Thoracic aorta (tissue), 2 donors: ENCODE data around the gene PADI6. TPM values are rescaled to one million over a fixed set of nuclear protein-coding genes. Genes with fewer than 3 reads are reported as not detected.

Source experiments
- ATAC-seq: fragments of 150-250 bp; one replicate; pipeline ENCODE4 v1.8.0; 2017; ENCODE audit warnings: low read depth; ENCODE audit not compliant: insufficient number of reproducible peaks, low FRiP score
- DNase-seq: peaks from one replicate; pipeline ENCODE4 v3.0.0-alpha.2; 2020; ENCODE audit warnings: low spot score
- H3K27ac ChIP-seq, 2 donors: fragments of 200-600 bp; sonication (generic); 1 replicate in 1 of 2; 2 replicates in 1 of 2; pipeline ENCODE4 v1.5.1; 2016; ENCODE audit warnings: mild to moderate bottlenecking in 2 of 2, moderate library complexity in 2 of 2
- H3K27me3 ChIP-seq: fragments of 200-600 bp; sonication (generic); replicated peaks from 2 replicates; pipeline ENCODE4 v1.6.0; 2016; ENCODE audit warnings: mild to moderate bottlenecking; ENCODE audit not compliant: insufficient read depth
- H3K36me3 ChIP-seq: fragments of 200-600 bp; sonication (generic); one replicate; pipeline ENCODE4 v1.5.1; 2016
- H3K4me1 ChIP-seq, 2 donors: fragments of 200-600 bp; sonication (generic); 1 replicate in 1 of 2; 2 replicates in 1 of 2; pipeline versions ENCODE4 v1.5.1 to v1.6.0; 2016; ENCODE audit warnings: low read depth in 2 of 2, mild to moderate bottlenecking in 1 of 2; ENCODE audit not compliant: control insufficient read depth in 1 of 2
- H3K4me3 ChIP-seq: fragments of 200-600 bp; sonication (generic); 2 replicates; pipeline ENCODE4 v1.5.1; 2016; ENCODE audit warnings: mild to moderate bottlenecking
- H3K9me3 ChIP-seq: fragments of 200-600 bp; sonication (generic); 2 replicates; pipeline ENCODE4 v1.5.1; 2016
- total RNA-seq, 2 donors: library from RNA; depleted of rRNA; stranded (reverse); fragments of >200 nt; gene quantifications; one replicate each; pipeline versions ENCODE4 v1.1.0 to v1.2.3, GENCODE V29; 2016
- TF ChIP-seq, protein P1 (sequence below): fragments of 200-600 bp; sonication (generic); IDR thresholded peaks from one replicate; pipeline ENCODE4 v1.5.1; 2019; ENCODE audit warnings: antibody characterized with exemption

PADI6 gene
- total RNA-seq, 2 donors from 2014 or later = not detected

DNA sequence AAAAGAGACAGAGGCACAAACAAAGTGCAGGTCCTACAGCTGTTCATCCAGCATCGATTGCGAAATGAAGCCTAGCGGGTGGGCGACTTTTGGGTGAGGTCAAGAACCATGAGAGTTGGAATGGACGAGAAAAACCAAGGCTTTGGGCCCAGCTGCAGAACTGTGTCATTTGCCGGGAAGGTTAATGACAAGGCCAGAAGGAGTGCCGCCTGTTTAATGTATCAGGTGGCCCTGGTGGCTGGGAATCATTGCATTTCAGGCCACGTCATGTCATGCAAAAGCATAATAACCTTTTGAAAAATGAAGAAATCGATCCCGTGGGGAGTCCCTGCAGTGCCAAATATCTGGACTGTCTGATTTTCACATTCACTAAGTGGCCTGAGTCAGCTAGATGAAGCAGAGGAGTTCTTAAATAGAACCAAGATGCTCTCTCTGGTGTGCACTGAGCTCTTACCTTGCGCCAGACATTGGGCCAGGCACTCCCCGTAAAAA, 75.6 kb downstream of the PADI6 start:
- ATAC-seq (no peak), DNase-seq (no peak)
- Histone ChIP-seq H3K36me3 (no peaks in the 10 kb centered on the region), H3K9me3 (no peaks in the 10 kb centered on the region), H3K4me1 (no peaks in the 10 kb centered on the region), H3K27ac (no peak overlapping the region), H3K27me3 (no peaks in the 10 kb centered on the region), H3K4me3 (no peak overlapping the region)
- TF ChIP-seq, protein P1, sequence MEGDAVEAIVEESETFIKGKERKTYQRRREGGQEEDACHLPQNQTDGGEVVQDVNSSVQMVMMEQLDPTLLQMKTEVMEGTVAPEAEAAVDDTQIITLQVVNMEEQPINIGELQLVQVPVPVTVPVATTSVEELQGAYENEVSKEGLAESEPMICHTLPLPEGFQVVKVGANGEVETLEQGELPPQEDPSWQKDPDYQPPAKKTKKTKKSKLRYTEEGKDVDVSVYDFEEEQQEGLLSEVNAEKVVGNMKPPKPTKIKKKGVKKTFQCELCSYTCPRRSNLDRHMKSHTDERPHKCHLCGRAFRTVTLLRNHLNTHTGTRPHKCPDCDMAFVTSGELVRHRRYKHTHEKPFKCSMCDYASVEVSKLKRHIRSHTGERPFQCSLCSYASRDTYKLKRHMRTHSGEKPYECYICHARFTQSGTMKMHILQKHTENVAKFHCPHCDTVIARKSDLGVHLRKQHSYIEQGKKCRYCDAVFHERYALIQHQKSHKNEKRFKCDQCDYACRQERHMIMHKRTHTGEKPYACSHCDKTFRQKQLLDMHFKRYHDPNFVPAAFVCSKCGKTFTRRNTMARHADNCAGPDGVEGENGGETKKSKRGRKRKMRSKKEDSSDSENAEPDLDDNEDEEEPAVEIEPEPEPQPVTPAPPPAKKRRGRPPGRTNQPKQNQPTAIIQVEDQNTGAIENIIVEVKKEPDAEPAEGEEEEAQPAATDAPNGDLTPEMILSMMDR = no peak

Other genes starting within 250 kb of the PADI6 start
- gene PADI1, start 167.1 kb upstream of the PADI6 start, total RNA-seq = 1 to 10 TPM in 1 of 2 donors, not detected in 1; 1.2 TPM
- gene PADI3, start 123.1 kb upstream of the PADI6 start, total RNA-seq = not detected
- under 1 TPM; 0.27 to 0.42 TPM for gene PADI4, start 64.0 kb upstream of the PADI6 start, total RNA-seq
- 10 to 100 TPM; 18.4 to 27.7 TPM for gene RCC2, start 67.5 kb downstream of the PADI6 start, total RNA-seq
- gene ARHGEF10L, start 167.5 kb downstream of the PADI6 start, total RNA-seq = 100 to 1,000 TPM; 226 to 301 TPM